ENCODE data around the gene BAHCC1.

Gene BAHCC1

GRCh38 chr17:81445642-81446503 lies 50.6 kb downstream of the BAHCC1 start:
- intact Hi-C loops (cut with DNase I) = no loop called here
- no peak for DNase-seq

GRCh38 chr17:81447331-81447933 lies 52.2 kb downstream of the BAHCC1 start:
- DNase-seq = no peak
- intact Hi-C loops (cut with DNase I) = no loop called here

- intact Hi-C loops (cut with DNase I) = no loop called here
- DNase-seq = no peak
Measured at GRCh38 chr17:81448442-81448841, 53.2 kb downstream of the BAHCC1 start.

- no peak for DNase-seq
- intact Hi-C loops (cut with DNase I) = no loop called here
Measured at GRCh38 chr17:81448950-81449349, 53.7 kb downstream of the BAHCC1 start.

- no peak for DNase-seq
- intact Hi-C loops (cut with DNase I) = no loop called here
Measured at GRCh38 chr17:81449351-81449750, 54.1 kb downstream of the BAHCC1 start.

- intact Hi-C loops (cut with DNase I) = no loop called here
- no peak for DNase-seq
Measured at GRCh38 chr17:81451823-81452222, 56.6 kb downstream of the BAHCC1 start.

- no peak for DNase-seq
Measured at GRCh38 chr17:81452551-81452950, 57.3 kb downstream of the BAHCC1 start.

GRCh38 chr17:81453076-81453475 lies 57.8 kb downstream of the BAHCC1 start:
- no peak for DNase-seq
- intact Hi-C loops (cut with DNase I) = no loop called here

More at GRCh38 chr17:81452551-81452950, 57.3 kb downstream of the BAHCC1 start:
- intact Hi-C loops (cut with DNase I) = no loop called here

GRCh38 chr17:81453712-81454111 lies 58.5 kb downstream of the BAHCC1 start:
- intact Hi-C loops (cut with DNase I) = no loop called here
- DNase-seq = no peak

- DNase-seq = no peak
- intact Hi-C loops (cut with DNase I) = no loop called here
Measured at GRCh38 chr17:81454473-81454872, 59.2 kb downstream of the BAHCC1 start.

- intact Hi-C loops (cut with DNase I) = no loop called here
- DNase-seq = no peak
Measured at GRCh38 chr17:81455387-81455786, 60.1 kb downstream of the BAHCC1 start.

- intact Hi-C loops (cut with DNase I) = no loop called here
- no peak for DNase-seq
Measured at GRCh38 chr17:81456091-81456490, 60.8 kb downstream of the BAHCC1 start.

- intact Hi-C loops (cut with DNase I) = no loop called here
- DNase-seq = no peak
Measured at GRCh38 chr17:81456798-81457197, 61.5 kb downstream of the BAHCC1 start.

- no peak for DNase-seq
- intact Hi-C loops (cut with DNase I) = no loop called here
Measured at GRCh38 chr17:81457401-81457800, 62.1 kb downstream of the BAHCC1 start.

GRCh38 chr17:81457917-81458555 lies 62.8 kb downstream of the BAHCC1 start:
- intact Hi-C loops (cut with DNase I) = no loop called here
- no peak for DNase-seq

GRCh38 chr17:81458628-81459027 lies 63.4 kb downstream of the BAHCC1 start:
- no peak for DNase-seq
- intact Hi-C loops (cut with DNase I) = no loop called here

- intact Hi-C loops (cut with DNase I) = no loop called here
- no peak for DNase-seq
Measured at GRCh38 chr17:81459224-81459623, 64.0 kb downstream of the BAHCC1 start.

- no peak for DNase-seq
- intact Hi-C loops (cut with DNase I) = no loop called here
Measured at GRCh38 chr17:81459864-81460263, 64.6 kb downstream of the BAHCC1 start.

- DNase-seq = no peak
- intact Hi-C loops (cut with DNase I) = no loop called here
Measured at GRCh38 chr17:81460856-81461460, 65.7 kb downstream of the BAHCC1 start.

Measured in head of caudate nucleus (tissue), 42 donors.